Mesendoderm (in vitro differentiated cells): ENCODE results near the gene GPR180.

Experiments
- DNase-seq: peaks from one replicate; pipeline ENCODE4 v3.0.0; 2013
- H2AK5ac ChIP-seq: 2 replicates; pipeline ENCODE4 v1.6.1; 2013; ENCODE audit warnings: low read length, inconsistent platforms
- H2BK120ac ChIP-seq: 2 replicates; pipeline ENCODE4 v1.6.1; 2013; ENCODE audit warnings: low read depth, mild to moderate bottlenecking, low read length, moderate library complexity, mixed read lengths
- H2BK15ac ChIP-seq: replicated peaks from 2 replicates; pipeline ENCODE4 v1.6.1; 2013; ENCODE audit warnings: low read depth, mild to moderate bottlenecking, moderate library complexity
- H2BK5ac ChIP-seq: 2 replicates; pipeline ENCODE4 v1.6.1; 2013; ENCODE audit warnings: low read length, inconsistent platforms
- H3K18ac ChIP-seq: 2 replicates; pipeline ENCODE4 v1.6.1; 2013; ENCODE audit warnings: mild to moderate bottlenecking, low read length, mixed read lengths
- H3K23ac ChIP-seq: one replicate; pipeline ENCODE4 v1.6.1; 2013; ENCODE audit warnings: low read length
- H3K27ac ChIP-seq: 2 replicates; pipeline ENCODE4 v1.5.1; 2013; ENCODE audit warnings: low read depth, mild to moderate bottlenecking, inconsistent platforms, low read length, moderate library complexity
- H3K27me3 ChIP-seq: 2 replicates; pipeline ENCODE4 v1.6.1; 2013; ENCODE audit warnings: low read length, control low read depth, mild to moderate bottlenecking, inconsistent platforms; ENCODE audit not compliant: insufficient read depth, poor library complexity
- H3K36me3 ChIP-seq: 2 replicates; pipeline ENCODE4 v1.6.1; 2013; ENCODE audit warnings: low read length, inconsistent platforms; ENCODE audit not compliant: control insufficient read depth, insufficient read depth
- H3K4ac ChIP-seq: one replicate; pipeline ENCODE4 v1.6.1; 2013; ENCODE audit warnings: low read depth, mild to moderate bottlenecking, low read length, moderate library complexity
- H3K4me1 ChIP-seq: 2 replicates; pipeline ENCODE4 v1.6.1; 2013; ENCODE audit warnings: low read depth, low read length, inconsistent platforms; ENCODE audit not compliant: control insufficient read depth
- H3K4me2 ChIP-seq: 2 replicates; pipeline ENCODE4 v1.6.1; 2013; ENCODE audit warnings: low read length
- H3K4me3 ChIP-seq: 2 replicates; pipeline ENCODE4 v1.5.1; 2013; ENCODE audit warnings: mild to moderate bottlenecking, low read length
- H3K56ac ChIP-seq: one replicate; pipeline ENCODE4 v1.6.1; 2013; ENCODE audit warnings: low read length
- H3K79me1 ChIP-seq: 2 replicates; pipeline ENCODE4 v1.6.1; 2013; ENCODE audit warnings: low read length, inconsistent platforms
- H3K79me2 ChIP-seq: 2 replicates; pipeline ENCODE4 v1.6.1; 2013; ENCODE audit warnings: mild to moderate bottlenecking, low read length; ENCODE audit not compliant: control insufficient read depth, insufficient read depth
- H3K9ac ChIP-seq: 2 replicates; pipeline ENCODE4 v1.6.1; 2013; ENCODE audit warnings: low read length, inconsistent platforms
- H4K5ac ChIP-seq: one replicate; pipeline ENCODE4 v1.6.1; 2013; ENCODE audit warnings: low read length
- H4K8ac ChIP-seq: one replicate; pipeline ENCODE4 v1.6.1; 2013; ENCODE audit warnings: low read depth, mild to moderate bottlenecking, control low read depth, low read length, moderate library complexity
- WGBS: extraction: QIAGEN DNeasy Blood & Tissue Kit; methylation state at CpG from one replicate; pipeline ENCODE4 v1.1.7; 2013; ENCODE audit warnings: low lambda C conversion rate, missing lambda C conversion rate; ENCODE audit not compliant: insufficient coverage; ENCODE audit errors: extremely low coverage; 5-methylcytosine and 5-hydroxymethylcytosine counted together

The GPR180 gene

GRCh38 chr13:94557684-94558235, 43.9 kb upstream of the GPR180 start:
- H3K79me2 ChIP-seq: no peaks in the 10 kb centered on the region
- H3K23ac ChIP-seq: no peak overlapping the region
- no peak overlapping the region for H3K4me3 ChIP-seq
- no peak overlapping the region for H4K5ac ChIP-seq
- H3K27ac ChIP-seq: no peak overlapping the region
- H3K9ac ChIP-seq: no peak overlapping the region
- DNase-seq: no peak
- no peak overlapping the region for H3K56ac ChIP-seq
- no peak overlapping the region for H3K4ac ChIP-seq
- no peak overlapping the region for H2AK5ac ChIP-seq
- no peaks in the 10 kb centered on the region for H3K36me3 ChIP-seq
- no peaks in the 10 kb centered on the region for H3K4me1 ChIP-seq
- no peaks in the 10 kb centered on the region for H3K79me1 ChIP-seq
- H2BK120ac ChIP-seq: no peak overlapping the region
- no peak overlapping the region for H2BK5ac ChIP-seq
- no peak overlapping the region for H2BK15ac ChIP-seq
- H3K4me2 ChIP-seq: no peak overlapping the region
- H3K18ac ChIP-seq: no peak overlapping the region
- no peaks in the 10 kb centered on the region for H3K27me3 ChIP-seq
- H4K8ac ChIP-seq: no peak overlapping the region
- WGBS: no CpG with 5 or more reads among the region's 5 CpGs

GRCh38 chr13:94558716-94559115, 42.9 kb upstream of the GPR180 start:
- Histone ChIP-seq H3K4me2 (no peak overlapping the region), H3K36me3 (no peaks in the 10 kb centered on the region), H3K9ac (no peak overlapping the region), H2BK5ac (no peak overlapping the region), H2BK15ac (no peak overlapping the region), H3K4me1 (no peaks in the 10 kb centered on the region), H4K5ac (no peak overlapping the region), H3K27ac (no peak overlapping the region), H3K4me3 (no peak overlapping the region), H2BK120ac (no peak overlapping the region), H4K8ac (no peak overlapping the region), H3K79me1 (no peaks in the 10 kb centered on the region), H3K4ac (no peak overlapping the region), H3K18ac (no peak overlapping the region), H2AK5ac (no peak overlapping the region), H3K56ac (no peak overlapping the region), H3K23ac (no peak overlapping the region), H3K79me2 (no peaks in the 10 kb centered on the region), H3K27me3 (no peaks in the 10 kb centered on the region)
- DNase-seq: peak; percentile 19
- WGBS: no CpG with 5 or more reads among the region's 6 CpGs

GRCh38 chr13:94559222-94559795, 42.3 kb upstream of the GPR180 start:
- no peak overlapping the region for H4K8ac ChIP-seq
- DNase-seq: no peak
- no peak overlapping the region for H3K18ac ChIP-seq
- no peak overlapping the region for H3K9ac ChIP-seq
- no peak overlapping the region for H3K23ac ChIP-seq
- H3K56ac ChIP-seq: no peak overlapping the region
- H3K27ac ChIP-seq: no peak overlapping the region
- H3K27me3 ChIP-seq: no peaks in the 10 kb centered on the region
- no peak overlapping the region for H3K4me2 ChIP-seq
- H2BK15ac ChIP-seq: no peak overlapping the region
- no peaks in the 10 kb centered on the region for H3K4me1 ChIP-seq
- no peak overlapping the region for H4K5ac ChIP-seq
- H3K4me3 ChIP-seq: no peak overlapping the region
- H3K79me2 ChIP-seq: no peaks in the 10 kb centered on the region
- H2AK5ac ChIP-seq: no peak overlapping the region
- H2BK120ac ChIP-seq: no peak overlapping the region
- WGBS: 100% methylated on average over 1 of the region's 6 CpGs
- no peaks in the 10 kb centered on the region for H3K79me1 ChIP-seq
- no peaks in the 10 kb centered on the region for H3K36me3 ChIP-seq
- no peak overlapping the region for H3K4ac ChIP-seq
- H2BK5ac ChIP-seq: no peak overlapping the region

- Histone ChIP-seq H3K79me2 (no peaks in the 10 kb centered on the region), H3K4me1 (no peaks in the 10 kb centered on the region), H2BK120ac (no peak overlapping the region), H3K79me1 (no peaks in the 10 kb centered on the region), H3K27me3 (no peaks in the 10 kb centered on the region), H4K5ac (no peak overlapping the region), H3K4me3 (no peak overlapping the region), H2AK5ac (no peak overlapping the region), H3K27ac (no peak overlapping the region), H2BK5ac (no peak overlapping the region), H3K9ac (no peak overlapping the region), H4K8ac (no peak overlapping the region), H3K18ac (no peak overlapping the region), H3K4me2 (no peak overlapping the region), H3K4ac (no peak overlapping the region), H3K56ac (no peak overlapping the region), H2BK15ac (no peak overlapping the region), H3K23ac (no peak overlapping the region), H3K36me3 (no peaks in the 10 kb centered on the region)
- no CpG with 5 or more reads among the region's 2 CpGs for whole genome bisulfite sequencing
- DNase-seq: no peak
Measured at GRCh38 chr13:94560116-94560515, 41.5 kb upstream of the GPR180 start.

GRCh38 chr13:94561126-94561525, 40.5 kb upstream of the GPR180 start:
- Histone ChIP-seq H2BK5ac (no peak overlapping the region), H3K4ac (no peak overlapping the region), H2BK120ac (no peak overlapping the region), H3K9ac (no peak overlapping the region), H3K79me2 (no peaks in the 10 kb centered on the region), H2BK15ac (no peak overlapping the region), H2AK5ac (no peak overlapping the region), H3K27me3 (no peaks in the 10 kb centered on the region), H3K18ac (no peak overlapping the region), H3K4me1 (no peaks in the 10 kb centered on the region), H3K23ac (no peak overlapping the region), H3K27ac (no peak overlapping the region), H3K4me3 (no peak overlapping the region), H3K36me3 (no peaks in the 10 kb centered on the region), H4K5ac (no peak overlapping the region), H3K79me1 (no peaks in the 10 kb centered on the region), H4K8ac (no peak overlapping the region), H3K56ac (no peak overlapping the region), H3K4me2 (no peak overlapping the region)
- no peak for DNase-seq
- no CpG with 5 or more reads among the region's 3 CpGs for WGBS

GRCh38 chr13:94567581-94567980, 34.1 kb upstream of the GPR180 start:
- H2AK5ac ChIP-seq: no peak overlapping the region
- no peaks in the 10 kb centered on the region for H3K36me3 ChIP-seq
- H3K79me2 ChIP-seq: no peaks in the 10 kb centered on the region
- H2BK120ac ChIP-seq: no peak overlapping the region
- no peak overlapping the region for H3K4me3 ChIP-seq
- H4K5ac ChIP-seq: no peak overlapping the region
- H3K79me1 ChIP-seq: no peaks in the 10 kb centered on the region
- H3K4me1 ChIP-seq: no peaks in the 10 kb centered on the region
- H3K18ac ChIP-seq: no peak overlapping the region
- no peak overlapping the region for H3K27ac ChIP-seq
- no peak overlapping the region for H3K4ac ChIP-seq
- H3K9ac ChIP-seq: no peak overlapping the region
- no peak overlapping the region for H3K4me2 ChIP-seq
- no peak overlapping the region for H2BK15ac ChIP-seq
- no CpG with 5 or more reads among the region's 3 CpGs for WGBS
- no peak overlapping the region for H4K8ac ChIP-seq
- no peak for DNase-seq
- H2BK5ac ChIP-seq: no peak overlapping the region
- no peaks in the 10 kb centered on the region for H3K27me3 ChIP-seq
- no peak overlapping the region for H3K23ac ChIP-seq
- no peak overlapping the region for H3K56ac ChIP-seq
